ENCODE data around the gene KAT2B.
A peak's percentile ranks its signal among the peaks of the same experiment; 100 is the strongest.

KAT2B gene

GRCh38 chr3:20141851-20142250 lies 101.6 kb downstream of the KAT2B start:
- no peak for DNase-seq (ENCODE audit: low read depth in 2 of 2, low spot score in 1 of 2)

- no peak for DNase-seq (ENCODE audit: low read depth in 2 of 2, low spot score in 1 of 2)
Measured at GRCh38 chr3:20142517-20142916, 102.3 kb downstream of the KAT2B start.

GRCh38 chr3:20143519-20143918 lies 103.3 kb downstream of the KAT2B start:
- DNase-seq (ENCODE audit: low read depth in 2 of 2, low spot score in 1 of 2) = no peak

DNA sequence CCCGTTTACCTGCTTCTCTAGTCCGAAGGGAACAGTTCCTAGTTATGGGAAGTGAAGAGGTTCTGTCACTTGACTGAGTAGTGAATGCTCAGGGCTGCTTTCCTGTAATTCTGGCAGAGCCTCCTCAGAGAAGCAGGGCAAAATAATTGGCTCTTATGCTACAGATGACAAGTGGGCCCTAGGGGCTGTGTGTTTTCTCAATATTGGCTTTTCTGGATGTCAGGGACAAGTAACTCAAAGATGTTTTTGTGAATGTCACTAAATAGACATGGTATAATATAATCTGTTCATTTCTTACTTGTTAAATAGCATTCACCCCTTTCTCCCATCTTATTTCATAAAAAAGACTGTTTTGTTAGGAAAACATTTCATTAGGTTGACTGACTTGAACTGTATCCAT lies 105.6 kb downstream of the KAT2B start:
- DNase-seq (ENCODE audit: low read depth in 2 of 2, low spot score in 1 of 2) = no peak

- DNase-seq (ENCODE audit: low read depth in 2 of 2, low spot score in 1 of 2) = no peak
Measured at GRCh38 chr3:20146301-20146700, 106.1 kb downstream of the KAT2B start.

GRCh38 chr3:20147361-20147760 lies 107.1 kb downstream of the KAT2B start:
- DNase-seq (ENCODE audit: low read depth in 2 of 2, low spot score in 1 of 2) = no peak

GRCh38 chr3:20148466-20148865 lies 108.2 kb downstream of the KAT2B start:
- no peak for DNase-seq (ENCODE audit: low read depth in 2 of 2, low spot score in 1 of 2)

DNA sequence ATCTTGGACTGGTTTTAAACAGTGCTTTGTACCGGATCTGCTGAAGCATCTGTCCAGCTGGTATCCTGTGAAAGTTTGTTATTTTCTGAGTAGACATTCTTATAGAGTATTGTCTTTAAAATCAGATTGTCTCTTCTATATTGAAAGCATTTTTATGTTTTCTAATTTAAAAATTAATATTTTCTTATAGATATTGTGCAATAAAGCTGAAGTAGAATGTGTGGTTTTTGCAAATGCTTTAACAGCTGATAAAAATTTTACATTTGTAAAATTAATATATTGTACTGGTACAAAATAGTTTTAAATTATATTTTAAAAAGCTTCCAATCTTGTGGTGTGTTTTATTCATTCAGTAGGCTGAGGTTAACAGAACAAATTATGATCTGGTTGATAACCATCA lies 113.8 kb downstream of the KAT2B start:
- no peak for DNase-seq (ENCODE audit: low read depth in 2 of 2, low spot score in 1 of 2)

DNA sequence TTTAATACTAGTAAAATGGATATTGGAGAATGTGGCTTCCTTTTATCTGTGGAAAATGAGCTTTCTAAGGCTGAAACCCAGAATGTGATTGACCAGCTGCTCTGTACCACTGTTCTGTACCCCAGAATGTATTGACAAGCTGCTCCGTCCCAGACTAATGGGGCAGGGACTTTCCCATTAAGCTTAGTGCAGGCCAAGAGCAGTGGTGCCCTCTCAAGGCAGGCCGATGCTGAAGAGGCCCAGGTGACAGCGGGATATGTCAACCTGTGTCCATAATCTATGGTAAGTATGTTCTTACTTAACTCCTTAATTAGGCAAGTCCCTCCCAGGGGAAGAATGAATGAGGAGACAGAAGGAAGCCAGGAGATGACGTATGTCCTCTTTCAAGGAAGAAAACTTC lies 114.7 kb downstream of the KAT2B start:
- DNase-seq (ENCODE audit: low read depth in 2 of 2, low spot score in 1 of 2) = no peak

DNA sequence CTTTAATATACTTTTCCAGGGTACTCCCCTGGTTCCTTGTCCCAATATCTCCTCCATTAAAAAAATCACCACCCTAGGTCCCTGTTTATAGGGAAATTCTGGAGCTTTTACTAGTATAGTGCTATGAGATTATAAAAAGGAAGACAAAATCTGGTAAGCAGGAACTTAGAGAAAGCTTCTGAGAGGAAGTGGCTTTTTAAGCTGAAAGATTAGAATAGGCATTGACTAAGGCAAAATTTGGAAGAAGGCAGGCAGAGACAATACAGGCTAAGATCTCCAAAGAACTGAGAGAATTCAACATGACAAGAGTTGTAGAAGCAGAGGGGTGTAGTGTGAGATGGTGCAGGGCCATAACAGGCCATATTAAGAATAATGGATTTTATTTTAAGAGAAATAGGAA lies 120.0 kb downstream of the KAT2B start:
- DNase-seq (ENCODE audit: low read depth in 2 of 2, low spot score in 1 of 2) = no peak

DNA sequence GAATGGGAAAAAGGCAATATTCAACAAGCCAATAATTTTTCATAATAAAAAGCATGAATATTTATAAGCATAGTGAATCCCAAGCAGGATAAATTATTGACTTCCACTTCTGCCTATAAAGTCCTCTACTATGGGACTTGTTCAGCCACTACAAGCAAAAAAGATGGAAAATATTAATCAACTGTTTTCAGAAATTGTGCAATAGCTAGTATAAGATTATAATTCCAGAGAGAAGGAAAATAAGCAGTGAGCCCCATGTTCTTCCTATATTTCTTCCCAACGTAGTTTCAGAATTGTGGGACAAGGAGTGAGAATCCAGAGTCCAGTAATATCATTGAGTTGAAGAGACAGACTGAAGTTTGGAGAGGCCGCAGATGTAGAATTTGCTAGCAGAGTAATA lies 121.5 kb downstream of the KAT2B start:
- no peak for DNase-seq (ENCODE audit: low read depth in 2 of 2, low spot score in 1 of 2)

- no peak for DNase-seq (ENCODE audit: low read depth in 2 of 2, low spot score in 1 of 2)
Measured at GRCh38 chr3:20173844-20174410, 133.7 kb downstream of the KAT2B start.

DNA sequence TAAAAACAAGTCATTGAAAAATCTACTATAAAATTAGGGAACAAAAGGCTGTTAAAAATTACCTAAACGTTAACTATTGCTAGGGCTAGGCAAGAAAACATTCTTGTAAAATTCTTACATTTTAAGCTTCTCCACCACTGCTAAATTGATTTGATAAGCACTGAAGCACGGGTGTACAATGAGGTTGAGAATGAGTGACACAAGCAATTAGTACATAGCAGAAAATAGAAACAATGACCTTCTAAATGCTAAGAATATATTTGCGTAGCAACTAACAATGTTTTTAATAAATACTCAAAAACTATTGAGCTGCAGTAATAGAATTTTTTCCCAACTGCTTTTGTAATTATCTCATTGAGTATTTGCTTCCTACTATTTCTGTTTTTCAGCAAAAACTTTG lies 141.0 kb downstream of the KAT2B start:
- no peak for DNase-seq (ENCODE audit: low read depth in 2 of 2, low spot score in 1 of 2)

DNA sequence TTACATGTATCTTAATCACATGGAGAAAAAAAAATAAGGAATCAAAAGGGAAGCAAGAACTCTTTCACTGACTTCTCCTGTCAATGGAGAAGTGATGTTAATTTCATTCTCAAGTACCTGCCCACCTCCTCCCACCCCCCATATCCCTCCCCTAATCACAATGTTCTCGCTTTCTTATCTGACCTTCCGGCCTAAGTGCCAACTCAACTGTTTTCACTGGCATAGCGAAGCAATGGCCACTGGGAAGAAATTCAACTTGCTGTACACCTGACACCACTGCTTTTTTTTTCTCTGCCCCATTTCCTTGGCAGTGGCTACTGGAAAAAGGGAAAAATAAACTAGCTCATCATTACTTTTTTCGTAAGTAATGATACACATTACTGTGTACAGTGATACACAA lies 142.0 kb downstream of the KAT2B start:
- DNase-seq (ENCODE audit: low read depth in 2 of 2, low spot score in 1 of 2) = no peak

DNA sequence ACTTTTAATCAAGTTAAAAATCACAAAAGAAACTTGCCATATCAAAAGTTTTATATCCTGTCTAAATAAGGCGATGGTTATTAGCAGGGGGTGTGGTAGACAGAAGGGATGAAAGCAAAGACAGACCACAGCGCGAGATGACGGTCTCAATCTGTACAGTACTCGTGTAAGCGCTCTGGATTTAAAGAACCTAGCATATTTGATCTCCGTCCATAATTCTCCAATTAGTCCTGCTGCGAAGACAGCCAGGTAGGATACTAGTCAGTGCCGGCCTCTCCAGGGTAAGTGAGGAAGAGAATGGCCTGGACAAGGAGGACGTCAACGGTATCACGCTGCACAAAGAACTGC lies 145.1 kb downstream of the KAT2B start:
- no peak for DNase-seq (ENCODE audit: low read depth in 2 of 2, low spot score in 1 of 2)

GRCh38 chr3:20185679-20186599 lies 145.7 kb downstream of the KAT2B start, which contains the start of gene SGO1:
Gene SGO1 (minus strand): TSS chr3:20186206. CDS start chr3:20184027, 2,179 bp downstream.
- peak; percentile 98 to 100 for DNase-seq (ENCODE audit: low read depth in 2 of 2, low spot score in 1 of 2)

- no peak for DNase-seq (ENCODE audit: low read depth in 2 of 2, low spot score in 1 of 2)
Measured at GRCh38 chr3:20186600-20187004, 146.4 kb downstream of the KAT2B start.

DNA sequence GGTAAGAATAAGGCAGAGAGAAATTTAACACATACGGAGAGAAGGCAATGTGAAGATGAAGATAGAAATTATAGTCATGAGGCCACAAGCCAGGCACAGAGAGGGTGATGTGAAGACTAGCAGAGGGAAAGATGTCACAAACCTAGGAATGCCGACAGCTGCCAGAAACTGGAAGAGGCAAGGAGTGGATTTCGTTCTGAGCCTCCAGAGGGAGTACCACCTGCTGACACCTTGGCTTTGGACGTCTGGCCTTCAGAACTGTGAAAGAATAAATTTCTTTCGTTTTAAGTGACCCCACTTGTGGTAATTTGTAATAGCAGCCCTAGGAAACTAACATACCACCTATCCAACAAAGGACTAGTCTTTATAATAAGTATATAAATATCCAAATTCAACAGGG lies 150.7 kb downstream of the KAT2B start:
- DNase-seq (ENCODE audit: low read depth in 2 of 2, low spot score in 1 of 2) = no peak

DNA sequence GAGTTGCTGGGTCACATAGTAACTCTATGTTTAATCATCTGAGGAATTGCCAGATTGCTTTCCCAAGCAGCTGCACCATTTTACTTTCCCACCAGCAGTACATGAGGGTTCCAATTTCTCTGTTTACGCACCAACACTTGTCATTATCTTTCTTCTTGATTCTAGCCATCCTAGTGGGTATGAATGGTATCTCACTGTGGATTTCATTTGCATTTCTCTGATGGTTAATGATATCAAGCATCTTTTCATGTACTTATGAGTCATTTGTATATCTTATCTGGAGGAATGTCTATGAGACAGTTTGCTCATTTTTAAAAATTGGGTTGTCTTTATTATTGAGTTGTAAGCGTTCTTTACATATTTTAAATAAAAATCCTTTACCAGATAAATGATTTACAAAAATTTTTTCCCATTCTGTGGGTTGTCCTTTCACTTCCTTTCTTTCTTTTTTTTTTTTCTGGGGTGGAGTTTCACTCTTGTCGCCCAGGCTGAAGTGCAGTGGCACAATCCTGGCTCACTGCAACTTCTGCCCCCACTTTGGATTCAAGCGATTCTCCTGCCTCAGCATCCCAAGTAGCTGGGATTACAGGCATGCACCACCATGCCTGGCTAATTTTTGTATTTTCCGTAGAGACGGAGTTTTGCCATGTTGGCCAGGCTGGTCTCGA lies 154.7 kb downstream of the KAT2B start:
- DNase-seq (ENCODE audit: low read depth in 2 of 2, low spot score in 1 of 2) = no peak

GRCh38 chr3:20197775-20198174 lies 157.5 kb downstream of the KAT2B start:
- no peak for DNase-seq (ENCODE audit: low read depth in 2 of 2, low spot score in 1 of 2)

- DNase-seq (ENCODE audit: low read depth in 2 of 2, low spot score in 1 of 2) = no peak
Measured at GRCh38 chr3:20201143-20201542, 160.9 kb downstream of the KAT2B start.

Data from stimulated activated CD8-positive, alpha-beta memory T cell treated with anti-CD3 and anti-CD28 coated beads, Interleukin-4, amount 100 ng/mL, for 1 hour (primary cell).